Measurements from ENCODE around the gene SAMD4A. TPM values are rescaled to one million over a fixed set of nuclear protein-coding genes. Genes with fewer than 3 reads are reported as not detected.

SAMD4A gene
- total RNA-seq, 1 donor from 2014 or later: 30.6 TPM

GRCh38 chr14:54738009-54738408, 171.1 kb downstream of the SAMD4A start:
- Histone ChIP-seq H3K27ac (no peak overlapping the region), H3K27me3 (ENCODE audit: low read depth) (no peaks in the 10 kb centered on the region), H3K36me3 (no peaks in the 10 kb centered on the region), H3K4me1 (no peaks in the 10 kb centered on the region), H3K9me3 (no peaks in the 10 kb centered on the region), H3K4me3 (no peak overlapping the region)
- ATAC-seq (no peak), DNase-seq (no peak)
- no peak for TF ChIP-seq CTCF (IDR thresholded peaks at IDR 0.05)
- intact Hi-C loops (cut with DNase I): no loop called here

GRCh38 chr14:54739514-54739913, 172.6 kb downstream of the SAMD4A start:
- intact Hi-C loops (cut with DNase I): no loop called here
- Histone ChIP-seq H3K4me3 (no peak overlapping the region), H3K9me3 (no peaks in the 10 kb centered on the region), H3K36me3 (no peaks in the 10 kb centered on the region), H3K4me1 (no peaks in the 10 kb centered on the region), H3K27ac (no peak overlapping the region), H3K27me3 (ENCODE audit: low read depth) (no peaks in the 10 kb centered on the region)
- no peak for DNase-seq
- no peak for TF ChIP-seq CTCF (IDR thresholded peaks at IDR 0.05)
- peak; percentile 57 to 61 for ATAC-seq

GRCh38 chr14:54742492-54743350, 175.8 kb downstream of the SAMD4A start:
- TF ChIP-seq CTCF (IDR thresholded peaks at IDR 0.05): no peak
- no peaks in the 10 kb centered on the region for H3K36me3 ChIP-seq
- DNase-seq (no peak), ATAC-seq (no peak)
- H3K9me3 ChIP-seq: no peaks in the 10 kb centered on the region
- no peak overlapping the region for H3K4me3 ChIP-seq
- no peak overlapping the region for H3K27ac ChIP-seq
- intact Hi-C loops (cut with DNase I): no loop called here
- H3K4me1 ChIP-seq: no peaks in the 10 kb centered on the region
- H3K27me3 ChIP-seq (ENCODE audit: low read depth): no peaks in the 10 kb centered on the region

DNA sequence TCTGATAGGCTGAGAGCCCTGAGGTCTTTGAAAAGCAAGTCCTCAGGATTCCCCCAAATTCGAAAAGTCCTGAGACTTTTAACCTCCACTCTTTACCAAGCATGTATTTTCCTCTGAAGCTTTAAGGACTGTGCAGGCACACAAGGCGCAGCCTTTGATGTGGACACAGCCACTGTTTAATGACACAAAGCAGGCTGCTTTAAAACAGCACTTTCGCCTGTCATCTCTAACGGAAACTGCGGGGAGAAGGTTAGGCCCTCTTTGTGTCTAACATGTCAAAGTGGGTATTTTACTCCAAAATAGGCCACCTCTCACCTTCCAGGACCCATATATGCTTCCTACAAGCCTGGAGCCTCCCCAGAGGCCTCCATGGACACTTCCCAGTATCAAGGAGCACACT, 176.5 kb downstream of the SAMD4A start:
- intact Hi-C loops (cut with DNase I): no loop called here
- H3K9me3 ChIP-seq: no peaks in the 10 kb centered on the region
- no peak for TF ChIP-seq CTCF (IDR thresholded peaks at IDR 0.05)
- H3K4me3 ChIP-seq: no peak overlapping the region
- DNase-seq (no peak), ATAC-seq (no peak)
- H3K36me3 ChIP-seq: no peaks in the 10 kb centered on the region
- no peak overlapping the region for H3K27ac ChIP-seq
- no peaks in the 10 kb centered on the region for H3K27me3 ChIP-seq (ENCODE audit: low read depth)
- no peaks in the 10 kb centered on the region for H3K4me1 ChIP-seq

GRCh38 chr14:54746019-54746418, 179.1 kb downstream of the SAMD4A start:
- Histone ChIP-seq H3K9me3 (no peaks in the 10 kb centered on the region), H3K4me1 (no peaks in the 10 kb centered on the region), H3K36me3 (peaks cover 1% of the 10 kb centered on the region), H3K27me3 (ENCODE audit: low read depth) (no peaks in the 10 kb centered on the region), H3K4me3 (no peak overlapping the region), H3K27ac (no peak overlapping the region)
- intact Hi-C loops (cut with DNase I): no loop called here
- no peak for TF ChIP-seq CTCF (IDR thresholded peaks at IDR 0.05)
- ATAC-seq (no peak), DNase-seq (no peak)

Data from lower lobe of right lung (tissue), 2 donors.